Effector memory CD8-positive, alpha-beta T cell (primary cell): ENCODE results near the gene ODF2L.
"Not testable (repeated sequence)": the region's sequence is repeated elsewhere in the genome, so short reads cannot be mapped to it uniquely, and the experiment has no call there.

Experiments
- ATAC-seq: fragments of 150-1000 bp; cut with Tn5 transposase; replicated peaks from 2 replicates; pipeline ENCODE4 v1.10.0; 2021; ENCODE audit warnings: mild to moderate bottlenecking, moderate library complexity
- DNase-seq, 3 experiments: peaks; one replicate each; pipeline ENCODE4 v3.0.0; 2021
- H3K27ac Mint-ChIP-seq, 2 donors: one replicate each; pipeline ENCODE4 v1.8.0; 2022; ENCODE audit warnings: mild to moderate bottlenecking in 2 of 2, mixed read lengths in 2 of 2, moderate library complexity in 2 of 2
- H3K27me3 Mint-ChIP-seq, 2 donors: one replicate each; pipeline ENCODE4 v1.8.0; 2022; ENCODE audit warnings: mixed read lengths in 2 of 2
- H3K36me3 Mint-ChIP-seq: one replicate; pipeline ENCODE4 v1.8.0; 2022; ENCODE audit warnings: mild to moderate bottlenecking, moderate library complexity, mixed read lengths; ENCODE audit not compliant: insufficient read depth
- H3K4me1 Mint-ChIP-seq, 2 donors: one replicate each; pipeline ENCODE4 v1.8.0; 2022; ENCODE audit warnings: low read depth in 2 of 2, mixed read lengths in 2 of 2
- H3K4me3 Mint-ChIP-seq, 2 donors: one replicate each; pipeline ENCODE4 v1.8.0; 2022; ENCODE audit warnings: mild to moderate bottlenecking in 2 of 2, mixed read lengths in 2 of 2, moderate library complexity in 2 of 2
- H3K9me3 Mint-ChIP-seq, 2 donors: one replicate each; pipeline ENCODE4 v1.8.0; 2022; ENCODE audit warnings: mixed read lengths in 2 of 2

The ODF2L gene

DNA sequence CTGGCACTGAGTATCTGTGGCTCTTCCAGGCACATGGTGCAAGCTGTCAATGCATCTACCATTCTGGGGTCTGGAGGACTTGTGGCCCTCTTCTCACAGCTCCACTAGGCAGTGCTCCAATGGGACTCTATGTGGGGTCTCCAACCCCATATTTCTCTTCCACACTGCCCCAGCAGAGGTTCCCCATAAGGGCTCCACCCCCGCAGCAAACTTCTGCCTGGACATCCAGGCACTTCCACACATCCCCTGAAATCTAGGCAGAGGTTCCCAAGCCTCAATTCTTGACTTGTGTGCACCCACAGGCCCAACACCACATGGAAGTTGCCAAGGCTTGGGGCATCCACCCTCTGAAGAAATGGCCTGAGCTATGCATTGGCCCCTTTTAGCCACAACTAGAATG, 18.8 kb downstream of the ODF2L start:
- ATAC-seq (no peak), DNase-seq (no peak)
- Mint-ChIP-seq H3K4me1 (peaks cover 0 to under 1% of the 10 kb centered on the region in 2 donors), H3K27ac (peak overlapping the region in 1 of 2 donors; percentile 72), H3K36me3 (peaks cover 40% of the 10 kb centered on the region), H3K4me3 (peak overlapping the region in 1 of 2 donors; percentile 19), H3K9me3 (no peaks in the 10 kb centered on the region), H3K27me3 (no peaks in the 10 kb centered on the region)

DNA sequence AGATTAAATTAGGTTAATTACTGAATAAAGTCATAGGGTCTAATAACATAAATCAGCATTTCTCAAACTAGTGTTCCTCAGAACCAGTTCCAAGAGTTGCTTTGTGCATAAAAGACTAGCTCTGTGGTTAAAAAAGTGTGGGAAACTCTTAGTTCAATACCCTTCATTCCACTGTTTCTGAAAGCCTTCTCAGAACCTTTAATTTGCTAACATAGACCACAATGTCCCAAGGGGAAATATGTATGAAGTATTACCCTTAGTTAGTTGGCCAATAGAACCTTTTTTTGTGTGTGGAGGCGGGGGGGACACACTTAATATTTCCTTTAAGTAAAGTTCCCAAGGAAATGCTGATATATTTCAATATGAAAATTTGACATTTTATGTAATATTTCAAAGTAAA, 20.4 kb downstream of the ODF2L start:
- Mint-ChIP-seq H3K4me1 (no peaks in the 10 kb centered on the region), H3K27ac (no peak overlapping the region), H3K4me3 (no peak overlapping the region), H3K27me3 (no peaks in the 10 kb centered on the region), H3K9me3 (no peaks in the 10 kb centered on the region), H3K36me3 (peaks cover 42% of the 10 kb centered on the region)
- DNase-seq (no peak), ATAC-seq (no peak)

DNA sequence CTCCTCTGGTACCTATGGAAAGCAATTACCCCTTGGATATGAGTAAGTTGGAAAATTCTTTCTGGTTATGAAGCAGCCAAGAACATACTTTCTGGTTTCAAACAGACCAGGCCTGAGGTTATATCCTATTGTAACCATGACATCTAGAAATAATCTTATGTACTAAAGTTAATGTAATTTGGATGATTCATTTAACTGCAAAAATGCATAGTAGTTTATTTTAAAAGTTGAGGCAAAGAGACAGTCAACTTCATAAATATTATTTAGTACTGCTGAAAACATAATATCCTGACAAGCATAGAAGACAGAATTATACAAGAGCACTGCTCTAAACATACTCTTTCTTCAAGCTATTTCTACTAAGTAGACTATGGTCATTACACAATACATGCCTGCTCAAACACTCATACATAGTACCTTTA, 25.5 kb downstream of the ODF2L start:
- H3K36me3 Mint-ChIP-seq, result peaks cover 47% of the 10 kb centered on the region
- no peak overlapping the region for H3K4me3 Mint-ChIP-seq
- H3K9me3 Mint-ChIP-seq, result no peaks in the 10 kb centered on the region
- DNase-seq, result no peak
- H3K27me3 Mint-ChIP-seq, result no peaks in the 10 kb centered on the region
- peak overlapping the region in 1 of 2 donors; percentile 22 for H3K27ac Mint-ChIP-seq
- ATAC-seq, result no peak
- no peaks in the 10 kb centered on the region for H3K4me1 Mint-ChIP-seq

DNA sequence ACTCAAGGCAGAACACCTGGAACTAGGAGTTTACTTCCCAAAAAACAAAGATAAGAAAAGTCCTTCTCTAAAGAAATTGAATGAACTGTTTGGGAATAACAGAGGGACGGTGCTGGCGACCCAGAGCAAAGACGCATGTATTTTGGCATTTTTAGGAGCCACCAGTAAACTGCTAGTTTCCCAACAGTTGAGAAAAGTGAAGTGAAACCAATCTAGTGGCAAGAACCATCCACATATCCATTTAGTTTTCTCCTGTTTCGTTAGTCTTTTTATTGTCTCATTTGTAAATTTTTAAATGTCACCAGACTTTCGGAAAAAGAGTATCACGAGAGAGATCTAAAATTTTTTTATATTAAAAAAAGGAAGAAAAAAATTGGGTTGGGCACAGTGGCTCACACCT, 30.2 kb downstream of the ODF2L start:
- no peak overlapping the region for H3K4me3 Mint-ChIP-seq
- peak overlapping the region in 1 of 2 donors; percentile 19 for H3K27ac Mint-ChIP-seq
- no peaks in the 10 kb centered on the region for H3K27me3 Mint-ChIP-seq
- DNase-seq (no peak), ATAC-seq (no peak)
- H3K9me3 Mint-ChIP-seq, result no peaks in the 10 kb centered on the region
- H3K4me1 Mint-ChIP-seq, result no peaks in the 10 kb centered on the region
- H3K36me3 Mint-ChIP-seq, result peaks cover 46% of the 10 kb centered on the region

DNA sequence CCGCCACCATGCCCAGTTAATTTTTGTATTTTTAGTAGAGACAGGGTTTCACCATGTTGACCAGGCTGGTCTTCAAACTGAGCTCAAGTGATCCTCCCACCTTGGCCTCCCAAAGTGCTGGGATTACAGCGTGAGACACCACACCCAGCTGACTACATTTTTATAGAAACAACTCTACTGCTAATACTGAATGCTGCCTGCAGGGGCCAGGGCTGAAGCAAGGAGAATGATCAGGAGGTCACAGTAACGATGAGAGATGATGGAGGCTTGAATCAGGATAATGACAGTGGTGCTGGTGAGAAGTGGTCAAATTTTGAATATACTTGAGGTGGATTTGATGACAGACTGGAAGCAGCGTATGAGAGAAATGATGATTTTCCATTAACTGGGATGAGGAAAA, 33.3 kb downstream of the ODF2L start:
- no peaks in the 10 kb centered on the region for H3K27me3 Mint-ChIP-seq
- no peak overlapping the region for H3K4me3 Mint-ChIP-seq
- DNase-seq (no peak), ATAC-seq (peak; percentile 22)
- H3K4me1 Mint-ChIP-seq, result no peaks in the 10 kb centered on the region
- no peaks in the 10 kb centered on the region for H3K9me3 Mint-ChIP-seq
- H3K36me3 Mint-ChIP-seq, result peaks cover 61% of the 10 kb centered on the region
- no peak overlapping the region for H3K27ac Mint-ChIP-seq

DNA sequence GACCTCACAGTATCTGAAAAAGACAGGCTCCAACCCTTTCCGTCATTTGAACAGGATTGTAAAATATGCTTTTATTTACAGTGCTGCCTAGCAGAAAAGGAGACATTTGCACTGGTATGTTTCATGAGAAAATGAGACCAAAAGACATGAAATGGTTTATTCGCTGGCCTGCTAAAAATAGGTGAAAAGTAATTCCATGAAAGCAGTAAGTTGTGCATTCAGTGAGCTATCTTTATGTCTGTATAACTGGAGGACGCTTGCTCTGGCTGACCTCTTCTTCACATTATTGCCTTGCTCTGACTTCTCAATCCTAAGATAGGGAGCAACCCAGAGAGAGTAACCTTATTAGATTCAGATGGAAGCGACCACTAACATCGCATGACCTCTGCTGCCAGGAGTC, 38.3 kb downstream of the ODF2L start:
- Mint-ChIP-seq H3K9me3 (no peaks in the 10 kb centered on the region), H3K4me1 (no peaks in the 10 kb centered on the region), H3K36me3 (peaks cover 91% of the 10 kb centered on the region), H3K27ac (no peak overlapping the region), H3K27me3 (no peaks in the 10 kb centered on the region), H3K4me3 (no peak overlapping the region)
- no peak for DNase-seq
- no peak for ATAC-seq

DNA sequence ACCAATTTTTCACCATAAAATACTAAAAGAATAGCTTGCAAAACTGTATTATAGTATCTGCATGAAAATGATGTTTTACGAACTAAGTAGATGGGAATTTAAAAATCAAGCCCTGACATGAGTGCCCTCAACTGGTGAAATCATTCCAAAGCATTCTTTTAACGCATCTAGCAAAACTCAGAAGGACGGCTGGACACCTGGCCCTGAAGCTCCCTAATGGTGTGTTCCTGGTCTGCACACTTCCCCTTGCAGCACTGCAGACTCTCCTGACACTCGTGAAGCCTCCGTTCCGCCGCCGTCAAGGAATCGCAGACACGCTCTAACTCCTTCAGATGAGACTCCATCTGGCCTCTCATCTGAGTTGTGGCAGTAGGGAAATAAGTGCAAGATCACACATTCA, 39.9 kb downstream of the ODF2L start:
- H3K4me1 Mint-ChIP-seq, result no peaks in the 10 kb centered on the region
- peaks cover 91% of the 10 kb centered on the region for H3K36me3 Mint-ChIP-seq
- no peak for ATAC-seq
- H3K27ac Mint-ChIP-seq, result no peak overlapping the region
- H3K4me3 Mint-ChIP-seq, result no peak overlapping the region
- DNase-seq, result no peak
- H3K27me3 Mint-ChIP-seq, result no peaks in the 10 kb centered on the region
- H3K9me3 Mint-ChIP-seq, result no peaks in the 10 kb centered on the region

DNA sequence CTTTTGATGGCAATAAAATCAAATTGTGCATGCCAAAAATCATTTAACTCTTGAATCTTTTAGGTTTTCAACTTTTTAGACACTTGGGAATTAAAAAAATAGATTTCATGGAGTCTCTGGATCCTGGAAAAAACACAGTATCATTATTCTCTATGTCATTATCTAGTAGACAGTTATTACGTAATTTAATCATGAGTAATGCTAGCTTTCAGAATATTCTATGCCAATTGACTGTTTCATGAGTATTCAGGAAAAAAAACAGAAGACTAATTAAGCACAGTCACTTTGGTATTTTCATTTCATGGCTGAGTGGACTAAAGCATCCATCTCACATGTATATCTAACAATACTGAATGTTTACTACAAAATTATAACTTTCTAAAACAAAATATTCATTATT, 44.0 kb downstream of the ODF2L start:
- no peaks in the 10 kb centered on the region for H3K27me3 Mint-ChIP-seq
- peaks cover 0 to 2% of the 10 kb centered on the region in 2 donors for H3K9me3 Mint-ChIP-seq
- ATAC-seq (no peak), DNase-seq (no peak)
- H3K27ac Mint-ChIP-seq, result no peak overlapping the region
- H3K4me1 Mint-ChIP-seq, result no peaks in the 10 kb centered on the region
- peaks cover 53% of the 10 kb centered on the region for H3K36me3 Mint-ChIP-seq
- H3K4me3 Mint-ChIP-seq, result no peak overlapping the region

DNA sequence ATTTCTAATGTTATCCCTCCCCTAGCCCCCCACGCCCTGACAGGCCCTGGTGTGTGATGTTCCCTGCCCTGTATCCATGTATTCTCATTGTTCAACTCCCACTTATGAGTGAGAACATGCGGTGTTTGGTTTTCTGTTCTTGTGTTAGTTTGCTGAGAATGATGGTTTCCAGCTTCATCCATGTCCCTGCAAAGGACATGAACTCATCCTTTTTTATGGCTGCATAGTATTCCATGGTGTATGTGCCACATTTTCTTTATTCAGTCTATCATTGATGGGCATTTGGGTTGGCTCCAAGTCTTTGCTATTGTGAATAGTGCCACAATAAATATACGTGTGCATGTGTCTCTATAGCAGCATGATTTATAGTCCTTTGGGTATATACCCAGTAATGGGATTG, 45.9 kb downstream of the ODF2L start:
- not testable (repeated sequence) for H3K9me3 Mint-ChIP-seq, ATAC-seq, H3K4me3 Mint-ChIP-seq, H3K27me3 Mint-ChIP-seq, H3K27ac Mint-ChIP-seq, H3K4me1 Mint-ChIP-seq, DNase-seq
- peaks cover 37% of the 10 kb centered on the region for H3K36me3 Mint-ChIP-seq

DNA sequence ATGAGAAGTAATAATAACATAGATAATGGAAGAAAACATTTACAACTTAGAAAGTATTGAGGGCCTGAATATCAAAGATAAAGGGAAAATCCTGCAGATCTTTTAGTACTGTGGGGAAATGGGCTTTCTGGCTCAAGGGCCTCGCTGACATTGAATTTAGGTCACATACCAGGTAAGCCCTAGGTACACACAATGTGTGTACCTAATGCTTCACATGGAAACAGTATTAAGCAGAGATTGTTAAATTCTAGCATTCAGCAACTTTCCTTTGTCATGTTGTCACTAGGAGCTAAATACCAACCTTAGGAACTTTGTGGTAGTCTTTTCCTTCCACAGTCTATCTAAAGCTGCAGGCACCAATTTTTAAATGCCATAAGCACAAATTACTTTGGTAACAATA, 49.7 kb downstream of the ODF2L start:
- no peaks in the 10 kb centered on the region for H3K4me1 Mint-ChIP-seq
- no peak for ATAC-seq

DNA sequence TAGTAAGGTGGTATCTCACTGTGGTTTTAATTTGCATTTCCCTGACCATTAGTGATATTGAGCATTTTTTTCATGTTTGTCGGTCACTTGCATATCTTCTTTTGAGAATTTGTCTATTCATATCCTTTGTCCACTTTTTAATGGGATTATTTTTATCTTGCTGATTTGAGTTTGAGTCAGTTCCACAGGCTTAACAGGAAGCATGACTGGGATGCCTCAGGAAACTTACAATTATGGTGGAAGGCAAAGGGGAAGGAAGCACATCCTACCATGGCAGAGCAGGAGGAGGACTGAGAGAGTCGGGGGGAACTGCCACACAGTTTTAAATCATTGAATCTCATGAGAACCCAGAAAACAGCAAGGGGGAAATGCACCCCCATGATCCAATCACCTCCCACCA, 51.1 kb downstream of the ODF2L start:
- Mint-ChIP-seq H3K4me1 (no peaks in the 10 kb centered on the region), H3K4me3 (no peak overlapping the region), H3K27ac (no peak overlapping the region), H3K9me3 (peaks cover 2 to 9% of the 10 kb centered on the region in 2 donors), H3K36me3 (peaks cover 4% of the 10 kb centered on the region), H3K27me3 (peaks cover 0 to 6% of the 10 kb centered on the region in 2 donors)
- ATAC-seq (no peak), DNase-seq (no peak)

More for the DNA sequence above, 49.7 kb downstream of the ODF2L start:
- Mint-ChIP-seq H3K36me3 (peaks cover 4% of the 10 kb centered on the region), H3K27ac (no peak overlapping the region), H3K9me3 (peaks cover 4 to 9% of the 10 kb centered on the region in 2 donors), H3K4me3 (no peak overlapping the region), H3K27me3 (peaks cover 0 to 6% of the 10 kb centered on the region in 2 donors)
- DNase-seq, result no peak

DNA sequence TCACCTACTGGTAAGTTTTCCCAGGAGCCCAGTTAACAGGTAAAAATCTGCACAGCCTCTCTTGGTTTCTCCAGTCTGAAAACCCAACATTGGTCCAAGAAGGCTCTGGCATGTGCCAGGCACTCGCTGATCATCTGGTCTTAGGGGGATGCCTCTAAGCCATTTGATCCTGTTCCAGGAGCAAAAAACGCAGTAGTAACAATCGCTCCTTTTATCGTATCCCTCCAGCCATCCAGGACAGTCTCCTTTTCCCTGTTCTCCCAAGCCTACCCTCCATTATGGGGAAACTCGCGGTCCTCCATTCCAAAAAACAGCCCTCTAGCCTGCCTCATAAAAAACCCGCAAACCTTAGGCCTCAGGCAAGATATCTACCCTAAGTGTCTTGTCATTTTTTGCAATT, 56.2 kb downstream of the ODF2L start:
- ATAC-seq (no peak), DNase-seq (no peak)
- H3K27ac Mint-ChIP-seq, result peak overlapping the region in 1 of 2 donors; percentile 27
- peaks cover 0 to 6% of the 10 kb centered on the region in 2 donors for H3K27me3 Mint-ChIP-seq
- peaks cover 0 to 3% of the 10 kb centered on the region in 2 donors for H3K4me1 Mint-ChIP-seq
- peaks cover 0 to 9% of the 10 kb centered on the region in 2 donors for H3K9me3 Mint-ChIP-seq
- H3K36me3 Mint-ChIP-seq, result peaks cover under 1% of the 10 kb centered on the region
- no peak overlapping the region for H3K4me3 Mint-ChIP-seq

DNA sequence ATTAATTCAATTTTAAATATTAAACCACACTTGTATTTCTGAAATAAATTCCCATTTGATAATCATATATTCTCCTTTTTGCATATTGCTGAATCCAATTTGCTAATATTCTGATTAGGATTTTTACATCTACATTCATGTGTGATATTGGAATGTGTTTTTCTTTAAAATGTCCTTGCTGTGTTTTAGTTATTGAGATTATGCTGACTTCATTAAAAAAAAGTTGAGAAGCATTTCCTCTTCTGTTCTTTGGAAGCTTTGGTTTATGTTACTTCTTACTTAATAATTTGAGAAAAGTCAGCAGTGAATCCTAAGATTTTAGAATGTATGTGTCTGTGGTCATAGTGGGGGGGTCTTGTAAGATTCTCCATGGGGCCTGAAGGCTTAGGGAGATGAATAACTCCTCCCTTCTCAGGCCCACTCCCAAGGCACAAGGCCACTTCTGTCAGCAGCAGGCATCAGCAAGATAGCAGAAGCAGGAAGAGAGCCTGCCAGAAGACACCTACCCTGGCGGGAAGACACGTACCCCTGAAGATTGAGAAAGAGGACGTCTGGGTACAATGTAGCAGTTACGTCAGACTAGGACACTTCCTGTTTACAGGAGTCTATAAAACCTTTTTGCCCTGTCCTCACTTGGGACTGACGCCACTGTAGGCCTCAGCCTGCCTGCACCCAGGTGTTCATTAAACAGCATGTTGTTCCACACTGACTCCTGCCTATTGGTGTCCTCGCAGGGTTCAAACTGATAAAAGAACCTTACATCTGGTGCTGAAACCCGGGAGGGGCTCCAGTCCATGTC, 56.9 kb downstream of the ODF2L start:
- H3K27me3 Mint-ChIP-seq, result peaks cover 0 to 6% of the 10 kb centered on the region in 2 donors
- H3K27ac Mint-ChIP-seq, result peak overlapping the region in 1 of 2 donors; percentile 27
- no peak for DNase-seq
- no peaks in the 10 kb centered on the region for H3K36me3 Mint-ChIP-seq
- peaks cover 0 to 9% of the 10 kb centered on the region in 2 donors for H3K9me3 Mint-ChIP-seq
- peaks cover 0 to 3% of the 10 kb centered on the region in 2 donors for H3K4me1 Mint-ChIP-seq
- ATAC-seq, result no peak
- no peak overlapping the region for H3K4me3 Mint-ChIP-seq

DNA sequence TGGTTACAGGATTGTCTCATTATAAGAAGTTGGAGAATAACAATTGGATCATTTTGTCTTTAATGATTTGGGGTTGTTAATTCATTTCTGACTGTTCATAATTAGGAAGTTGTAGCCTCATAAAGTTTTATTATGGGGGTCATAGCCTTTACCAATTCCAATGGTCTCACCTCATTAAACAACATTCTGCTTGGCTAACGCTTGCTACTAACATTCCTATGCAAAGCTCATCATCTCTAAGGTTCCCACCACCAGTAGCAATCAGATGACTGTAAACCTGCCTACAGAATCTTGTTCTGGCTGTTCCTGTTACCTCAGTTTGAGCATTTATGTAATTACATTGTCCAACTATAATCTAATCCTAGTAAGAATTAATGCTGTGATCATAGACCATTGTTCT, 60.2 kb downstream of the ODF2L start:
- ATAC-seq, result no peak
- H3K27me3 Mint-ChIP-seq, result peaks cover 7 to 8% of the 10 kb centered on the region in 2 donors

More for the DNA sequence above, 60.2 kb downstream of the ODF2L start:
- no peak overlapping the region for H3K27ac Mint-ChIP-seq
- no peaks in the 10 kb centered on the region for H3K9me3 Mint-ChIP-seq
- no peak overlapping the region for H3K4me3 Mint-ChIP-seq
- no peaks in the 10 kb centered on the region for H3K36me3 Mint-ChIP-seq
- no peak for DNase-seq
- H3K4me1 Mint-ChIP-seq, result peaks cover 0 to 3% of the 10 kb centered on the region in 2 donors
